Measurements from ENCODE around the gene MED4.
A peak's percentile ranks its signal among the peaks of the same experiment; 100 is the strongest.

DNA sequence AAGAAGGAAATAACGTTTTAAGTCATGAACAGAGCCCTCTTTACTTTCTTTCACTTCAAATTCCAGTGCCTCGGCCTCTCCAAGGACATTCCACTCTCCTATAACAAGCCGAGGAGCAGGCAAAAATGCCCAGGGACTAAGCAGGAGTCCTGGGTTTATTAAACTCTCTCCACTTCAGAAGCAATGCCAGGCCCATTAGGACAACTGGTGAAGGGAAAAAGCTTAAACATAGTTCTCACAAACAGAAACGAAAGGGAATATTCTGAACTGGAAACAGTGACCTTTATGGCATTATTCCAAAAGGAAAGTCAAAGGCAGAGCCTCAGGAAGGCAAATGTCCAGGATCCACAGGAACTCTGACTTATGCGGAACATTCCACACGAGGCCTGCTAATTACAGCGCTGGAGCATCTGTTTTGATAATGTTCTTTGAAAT is 30.9 kb upstream of the MED4 start:
- TF ChIP-seq POLR2A (IDR thresholded peaks at IDR 0.05), result peak in 1 of 2 donors; percentile 15
- TF ChIP-seq CTCF (IDR thresholded peaks at IDR 0.05), result no peak

All from thyroid gland (tissue), 4 donors.